CMK (cell line): ENCODE measurements around the gene APLP1.
"Not testable (repeated sequence)": the region's sequence is repeated elsewhere in the genome, so short reads cannot be mapped to it uniquely, and the experiment has no call there.

ENCODE experiments used
- DNase-seq: peaks from one replicate; pipeline ENCODE4 v3.0.0-alpha.2; 2010; ENCODE audit warnings: low read depth

APLP1 gene

GRCh38 chr19:35904311-35905068 lies 36.1 kb downstream of the APLP1 start:
- DNase-seq: no peak

- no peak for DNase-seq
Observed at GRCh38 chr19:35905178-35905727, 36.9 kb downstream of the APLP1 start.

GRCh38 chr19:35907377-35907745 lies 39.0 kb downstream of the APLP1 start:
- no peak for DNase-seq

DNA sequence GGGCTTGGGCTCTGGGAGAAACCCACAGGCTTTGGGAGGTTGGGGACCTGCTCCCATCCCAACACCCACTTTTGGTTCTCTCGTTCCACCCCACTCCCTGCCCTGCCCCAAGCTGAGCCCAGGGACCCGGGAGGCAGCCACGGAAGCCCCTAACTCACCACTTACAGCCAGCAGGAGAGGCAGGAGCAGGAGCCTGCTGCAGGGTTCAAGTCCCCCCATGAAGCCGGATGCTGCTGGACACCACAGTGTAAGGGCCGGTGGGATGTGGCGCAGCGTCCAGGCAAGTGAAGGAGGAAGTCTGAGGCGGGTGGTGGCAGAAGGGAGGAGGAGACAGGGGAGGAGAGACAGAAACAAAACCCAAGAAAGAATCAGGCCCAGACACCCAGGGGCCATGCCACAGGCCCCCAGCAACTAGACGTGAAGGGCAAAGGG lies 39.7 kb downstream of the APLP1 start, which contains the start of gene TYROBP:
TYROBP (minus strand) TSS at position 286 of the 432 bp plus-strand sequence; CDS start at position 219, 67 bp downstream.
- DNase-seq: no peak

- peak; percentile 99 for DNase-seq
Observed at GRCh38 chr19:35908973-35909683, 40.8 kb downstream of the APLP1 start.

DNA sequence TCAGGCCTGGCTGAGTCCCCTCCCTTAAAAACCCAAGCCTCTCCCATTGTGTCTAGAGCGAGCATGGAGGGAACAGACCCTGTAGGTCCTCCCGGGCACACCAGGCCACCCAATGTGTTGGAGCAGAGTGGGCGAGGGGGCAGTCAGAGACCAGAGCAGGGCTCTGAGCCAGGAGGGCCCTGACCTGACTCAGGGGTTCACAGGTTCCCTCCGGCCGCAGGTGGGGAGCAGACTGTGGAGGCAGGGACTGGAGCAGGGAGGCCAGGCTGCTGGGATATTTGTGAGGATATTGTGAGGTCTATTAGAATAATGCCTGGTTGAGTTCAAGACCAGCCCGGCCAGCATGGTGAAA lies 41.3 kb downstream of the APLP1 start:
- DNase-seq: no peak

DNA sequence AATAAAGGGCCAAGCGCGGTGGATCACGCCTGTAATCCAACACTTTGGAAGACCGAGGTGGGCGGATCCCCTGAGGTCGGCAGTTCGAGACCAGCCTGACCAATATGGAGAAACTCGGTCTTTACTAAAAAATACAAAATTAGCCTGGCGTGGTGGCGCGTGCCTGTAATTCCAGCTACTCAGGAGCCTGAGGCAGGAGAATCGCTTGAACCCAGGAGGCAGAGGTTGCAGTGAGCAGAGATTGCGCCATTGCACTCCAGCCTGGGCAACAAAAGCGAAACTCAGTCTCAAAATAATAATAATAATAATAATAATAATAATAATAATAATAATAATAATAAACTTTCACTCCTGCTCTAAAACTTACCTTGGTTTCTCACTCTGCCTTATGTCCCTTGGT lies 42.0 kb downstream of the APLP1 start:
- not testable (repeated sequence) for DNase-seq

- no peak for DNase-seq
Observed at GRCh38 chr19:35911173-35911572, 42.8 kb downstream of the APLP1 start.

DNA sequence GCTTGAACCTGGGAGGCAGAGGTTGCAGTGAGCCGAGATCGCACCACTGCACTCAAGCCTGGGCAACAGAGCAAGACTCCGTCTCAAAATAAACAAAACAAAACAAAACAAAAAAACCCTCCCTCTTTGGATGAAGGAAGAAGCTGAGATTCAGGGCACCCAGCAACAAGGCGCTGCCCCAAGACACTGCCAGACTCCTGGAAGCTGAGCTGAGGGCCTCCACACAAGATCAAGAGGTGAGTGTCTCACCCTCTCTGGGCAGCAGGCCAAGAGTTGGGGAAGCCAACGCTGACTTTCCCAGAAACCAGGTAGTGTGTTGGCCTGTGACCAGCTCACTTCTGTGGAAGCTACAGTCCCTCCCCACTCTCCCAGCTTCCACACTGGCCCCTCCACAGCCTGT lies 43.4 kb downstream of the APLP1 start:
- no peak for DNase-seq

GRCh38 chr19:35913589-35913988 lies 45.2 kb downstream of the APLP1 start:
- DNase-seq: no peak

- DNase-seq: no peak
Observed at GRCh38 chr19:35915443-35915842, 47.1 kb downstream of the APLP1 start.

DNA sequence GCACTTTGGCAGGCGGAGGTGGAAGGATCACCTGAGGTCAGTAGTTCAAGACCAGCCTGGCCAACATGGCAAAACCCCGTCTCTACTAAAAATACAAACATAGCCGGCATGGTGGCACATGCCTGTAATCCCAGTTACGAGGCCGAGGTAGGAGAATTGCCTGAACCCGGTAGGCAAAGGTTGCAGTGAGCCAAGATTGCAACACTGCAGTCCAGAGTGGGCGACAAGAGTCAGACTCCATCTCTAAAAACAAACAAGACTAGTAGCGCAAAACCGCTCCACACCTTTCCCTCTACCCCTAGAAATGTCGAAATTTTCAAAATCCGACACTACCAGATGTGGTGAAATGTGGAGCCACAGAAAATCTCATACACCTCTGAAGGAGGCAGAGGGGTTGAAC lies 50.9 kb downstream of the APLP1 start:
- DNase-seq: no peak

DNA sequence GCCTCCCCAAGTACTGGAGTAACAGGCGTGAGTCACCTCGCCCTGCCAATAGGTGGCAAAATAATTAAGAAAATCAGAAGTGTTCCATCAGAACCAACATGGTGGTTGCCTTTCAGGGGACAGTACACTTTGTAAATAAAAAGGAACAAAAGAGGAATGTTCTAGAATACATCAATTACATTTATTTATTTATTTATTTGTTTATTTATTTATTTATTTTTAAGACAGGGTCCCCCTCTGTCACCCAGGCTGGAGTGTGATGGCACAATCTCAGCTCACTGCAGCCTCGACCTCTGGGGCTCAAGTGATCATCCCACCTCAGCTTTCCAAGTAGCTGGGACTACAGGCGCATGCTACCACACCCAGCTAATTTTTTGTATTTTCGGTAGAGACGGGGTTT lies 52.6 kb downstream of the APLP1 start:
- no peak for DNase-seq

- no peak for DNase-seq
Observed at GRCh38 chr19:35925501-35925900, 57.1 kb downstream of the APLP1 start.

DNA sequence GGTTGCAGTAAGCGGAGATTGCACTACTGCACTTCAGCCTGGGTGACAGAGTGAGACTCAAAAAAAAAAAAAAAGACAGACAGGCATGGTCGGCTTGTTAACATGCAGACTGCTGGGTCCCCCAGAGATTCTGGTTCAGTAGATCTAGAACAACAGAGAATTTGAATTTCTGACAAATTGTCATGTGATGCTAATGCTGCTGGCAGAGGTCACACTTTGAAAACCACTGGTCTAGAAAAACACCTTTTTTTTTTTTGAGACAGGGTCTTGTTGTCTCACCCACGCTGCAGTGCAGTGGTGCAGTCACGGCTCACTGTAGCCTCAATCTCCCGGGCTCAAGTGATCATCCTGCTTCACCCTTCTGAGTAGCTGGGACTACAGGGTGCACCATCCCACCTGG lies 60.1 kb downstream of the APLP1 start:
- DNase-seq: no peak
